GM23338 (cell line): Measurements from ENCODE around the gene DLGAP3.

Source experiments
- EZH2 ChIP-seq: fragments of 200-600 bp; sonication (generic); IDR thresholded peaks from one replicate; pipeline ENCODE4 v1.8.0; 2017; ENCODE audit warnings: antibody characterized with exemption, mild to moderate bottlenecking, low read depth; ENCODE audit not compliant: unreplicated experiment
- TF ChIP-seq, protein P1 (sequence below), 2 experiments: fragments of 200-600 bp in 1 of 2; sonication (generic) in 1 of 2; conservative IDR thresholded peaks; 2 replicates each; pipeline versions ENCODE4 v1.5.1 to v1.6.1; 2016 to 2017; ENCODE audit warnings: antibody characterized with exemption in 2 of 2, low read depth in 2 of 2, mild to moderate bottlenecking in 2 of 2, moderate library complexity in 1 of 2

DNA sequence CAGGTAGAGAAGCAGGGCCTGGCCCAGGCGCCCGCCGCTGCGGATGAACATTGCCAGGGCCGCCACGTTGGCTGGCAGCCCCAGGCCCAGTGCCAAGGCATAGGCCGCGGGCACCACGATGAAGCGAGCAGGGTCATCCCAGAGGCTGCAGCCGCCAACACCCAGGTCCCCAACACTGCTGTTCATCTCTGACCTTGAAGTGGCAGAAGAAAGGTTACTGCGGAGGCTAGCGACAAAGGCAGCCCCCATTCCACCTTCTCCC, 47.7 kb upstream of the DLGAP3 start:
- TF ChIP-seq, protein P1, sequence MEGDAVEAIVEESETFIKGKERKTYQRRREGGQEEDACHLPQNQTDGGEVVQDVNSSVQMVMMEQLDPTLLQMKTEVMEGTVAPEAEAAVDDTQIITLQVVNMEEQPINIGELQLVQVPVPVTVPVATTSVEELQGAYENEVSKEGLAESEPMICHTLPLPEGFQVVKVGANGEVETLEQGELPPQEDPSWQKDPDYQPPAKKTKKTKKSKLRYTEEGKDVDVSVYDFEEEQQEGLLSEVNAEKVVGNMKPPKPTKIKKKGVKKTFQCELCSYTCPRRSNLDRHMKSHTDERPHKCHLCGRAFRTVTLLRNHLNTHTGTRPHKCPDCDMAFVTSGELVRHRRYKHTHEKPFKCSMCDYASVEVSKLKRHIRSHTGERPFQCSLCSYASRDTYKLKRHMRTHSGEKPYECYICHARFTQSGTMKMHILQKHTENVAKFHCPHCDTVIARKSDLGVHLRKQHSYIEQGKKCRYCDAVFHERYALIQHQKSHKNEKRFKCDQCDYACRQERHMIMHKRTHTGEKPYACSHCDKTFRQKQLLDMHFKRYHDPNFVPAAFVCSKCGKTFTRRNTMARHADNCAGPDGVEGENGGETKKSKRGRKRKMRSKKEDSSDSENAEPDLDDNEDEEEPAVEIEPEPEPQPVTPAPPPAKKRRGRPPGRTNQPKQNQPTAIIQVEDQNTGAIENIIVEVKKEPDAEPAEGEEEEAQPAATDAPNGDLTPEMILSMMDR (conservative IDR thresholded peaks at IDR 0.05; ENCODE audit: low read depth in 2 of 2), result no peak
- TF ChIP-seq EZH2, result no peak
